ENCODE measurements around the gene CPNE7.
"Not testable (repeated sequence)": the region's sequence is repeated elsewhere in the genome, so short reads cannot be mapped to it uniquely, and the experiment has no call there.

CPNE7 gene

GRCh38 chr16:89583197-89583894 is 7.8 kb downstream of the CPNE7 start:
- no peak overlapping the region for H3K9ac ChIP-seq (ENCODE audit: low read depth, low read length)
- no peaks in the 10 kb centered on the region for H3K9me3 ChIP-seq (ENCODE audit: control insufficient read depth, insufficient read depth, low read length)
- no peak overlapping the region for H3K4me3 ChIP-seq (ENCODE audit: low read depth, low read length)
- peaks cover 25% of the 10 kb centered on the region for H3K36me3 ChIP-seq (ENCODE audit: control insufficient read depth, insufficient read depth, low read length)
- no peaks in the 10 kb centered on the region for H3K27me3 ChIP-seq (ENCODE audit: control insufficient read depth, insufficient read depth, low read length)
- H3K4me1 ChIP-seq (ENCODE audit: control insufficient read depth, insufficient read depth, low read length), result no peaks in the 10 kb centered on the region

GRCh38 chr16:89583895-89584644 is 8.5 kb downstream of the CPNE7 start:
- Histone ChIP-seq H3K4me1 (ENCODE audit: control insufficient read depth, insufficient read depth, low read length) (no peaks in the 10 kb centered on the region), H3K9ac (ENCODE audit: low read depth, low read length) (no peak overlapping the region), H3K27me3 (ENCODE audit: control insufficient read depth, insufficient read depth, low read length) (no peaks in the 10 kb centered on the region), H3K4me3 (ENCODE audit: low read depth, low read length) (no peak overlapping the region), H3K36me3 (ENCODE audit: control insufficient read depth, insufficient read depth, low read length) (peaks cover 26% of the 10 kb centered on the region), H3K9me3 (ENCODE audit: control insufficient read depth, insufficient read depth, low read length) (no peaks in the 10 kb centered on the region)

DNA sequence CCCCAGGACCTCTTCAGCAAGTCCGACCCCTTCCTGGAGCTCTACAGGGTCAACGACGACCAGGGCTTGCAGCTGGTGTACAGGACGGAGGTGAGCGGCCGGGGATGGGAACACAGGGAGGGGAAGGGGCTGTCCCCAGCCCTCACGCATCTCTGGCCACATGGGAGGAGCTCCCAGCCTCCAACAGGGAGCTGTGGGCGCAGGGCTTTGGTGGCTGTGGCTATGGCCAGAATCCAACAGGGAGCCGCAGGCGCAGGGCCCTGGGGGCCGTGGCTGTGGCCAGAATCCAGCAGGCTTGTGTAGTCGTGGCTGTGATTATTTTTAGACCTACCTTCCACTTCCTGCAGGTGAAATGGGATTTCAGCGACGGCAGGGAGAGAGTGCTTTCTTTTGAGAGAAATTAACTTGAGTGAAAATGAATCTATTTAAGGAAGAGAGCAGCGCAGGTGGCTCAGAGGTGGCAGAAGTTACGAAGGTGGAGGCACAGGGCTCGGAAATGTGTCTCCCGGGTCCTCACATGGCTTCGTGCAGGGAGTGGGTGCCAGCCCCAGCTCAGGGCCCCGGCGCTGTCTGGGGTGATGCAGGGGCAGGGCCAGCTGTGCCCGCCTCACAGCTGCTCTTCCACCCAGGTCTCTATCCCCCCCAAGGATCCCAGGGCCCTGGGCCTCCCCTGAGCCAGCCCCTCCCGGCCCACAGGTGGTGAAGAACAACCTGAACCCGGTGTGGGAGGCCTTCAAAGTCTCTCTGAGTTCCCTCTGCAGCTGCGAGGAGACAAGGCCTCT is 9.4 kb downstream of the CPNE7 start:
- no peaks in the 10 kb centered on the region for H3K4me1 ChIP-seq (ENCODE audit: control insufficient read depth, insufficient read depth, low read length)
- H3K9me3 ChIP-seq (ENCODE audit: control insufficient read depth, insufficient read depth, low read length), result no peaks in the 10 kb centered on the region
- no peaks in the 10 kb centered on the region for H3K27me3 ChIP-seq (ENCODE audit: control insufficient read depth, insufficient read depth, low read length)
- no peak overlapping the region for H3K9ac ChIP-seq (ENCODE audit: low read depth, low read length)
- H3K4me3 ChIP-seq (ENCODE audit: low read depth, low read length), result no peak overlapping the region
- peaks cover 17% of the 10 kb centered on the region for H3K36me3 ChIP-seq (ENCODE audit: control insufficient read depth, insufficient read depth, low read length)

GRCh38 chr16:89586218-89586617 is 10.7 kb downstream of the CPNE7 start:
- peaks cover 18% of the 10 kb centered on the region for H3K36me3 ChIP-seq (ENCODE audit: control insufficient read depth, insufficient read depth, low read length)
- H3K9ac ChIP-seq (ENCODE audit: low read depth, low read length), result no peak overlapping the region

DNA sequence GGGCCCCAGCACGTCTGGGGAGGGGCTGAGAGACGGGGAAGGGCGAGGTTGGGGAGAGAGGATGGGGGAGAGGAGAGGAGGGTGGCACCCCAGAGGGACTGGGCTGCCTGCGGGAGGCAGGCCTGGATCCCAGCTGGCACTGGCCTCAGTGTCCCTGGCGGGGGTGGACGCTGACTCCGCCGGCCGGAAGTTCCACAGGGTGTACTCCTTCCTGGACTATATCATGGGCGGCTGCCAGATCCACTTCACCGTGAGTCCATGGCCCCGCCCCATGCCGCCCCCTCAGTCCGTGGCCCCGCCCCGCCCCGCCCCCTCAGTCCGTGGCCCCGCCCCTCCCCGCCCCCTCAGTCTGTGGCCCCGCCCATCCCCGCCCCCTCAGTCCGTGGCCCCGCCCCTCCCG is 11.3 kb downstream of the CPNE7 start:
- H3K4me3 ChIP-seq (ENCODE audit: low read depth, low read length), result no peak overlapping the region
- no peak overlapping the region for H3K9ac ChIP-seq (ENCODE audit: low read depth, low read length)
- H3K4me1 ChIP-seq (ENCODE audit: control insufficient read depth, insufficient read depth, low read length), result no peaks in the 10 kb centered on the region
- H3K9me3 ChIP-seq (ENCODE audit: control insufficient read depth, insufficient read depth, low read length), result no peaks in the 10 kb centered on the region
- no peaks in the 10 kb centered on the region for H3K27me3 ChIP-seq (ENCODE audit: control insufficient read depth, insufficient read depth, low read length)
- peaks cover 20% of the 10 kb centered on the region for H3K36me3 ChIP-seq (ENCODE audit: control insufficient read depth, insufficient read depth, low read length)

More at GRCh38 chr16:89586218-89586617, 10.7 kb downstream of the CPNE7 start:
- Histone ChIP-seq H3K9me3 (ENCODE audit: control insufficient read depth, insufficient read depth, low read length) (no peaks in the 10 kb centered on the region), H3K4me3 (ENCODE audit: low read depth, low read length) (no peak overlapping the region), H3K4me1 (ENCODE audit: control insufficient read depth, insufficient read depth, low read length) (no peaks in the 10 kb centered on the region), H3K27me3 (ENCODE audit: control insufficient read depth, insufficient read depth, low read length) (no peaks in the 10 kb centered on the region)

GRCh38 chr16:89587676-89588075 is 12.1 kb downstream of the CPNE7 start:
- H3K4me3 ChIP-seq (ENCODE audit: low read depth, low read length); H3K9ac ChIP-seq (ENCODE audit: low read depth, low read length); H3K9me3 ChIP-seq (ENCODE audit: control insufficient read depth, insufficient read depth, low read length); H3K4me1 ChIP-seq (ENCODE audit: control insufficient read depth, insufficient read depth, low read length); H3K27me3 ChIP-seq (ENCODE audit: control insufficient read depth, insufficient read depth, low read length): not testable (repeated sequence)
- peaks cover 20% of the 10 kb centered on the region for H3K36me3 ChIP-seq (ENCODE audit: control insufficient read depth, insufficient read depth, low read length)

GRCh38 chr16:89588413-89589109 is 13.0 kb downstream of the CPNE7 start:
- no peaks in the 10 kb centered on the region for H3K9me3 ChIP-seq (ENCODE audit: control insufficient read depth, insufficient read depth, low read length)
- H3K4me3 ChIP-seq (ENCODE audit: low read depth, low read length), result no peak overlapping the region
- no peaks in the 10 kb centered on the region for H3K27me3 ChIP-seq (ENCODE audit: control insufficient read depth, insufficient read depth, low read length)
- H3K36me3 ChIP-seq (ENCODE audit: control insufficient read depth, insufficient read depth, low read length), result peaks cover 20% of the 10 kb centered on the region
- no peak overlapping the region for H3K9ac ChIP-seq (ENCODE audit: low read depth, low read length)
- H3K4me1 ChIP-seq (ENCODE audit: control insufficient read depth, insufficient read depth, low read length), result no peaks in the 10 kb centered on the region

- Histone ChIP-seq H3K4me3 (ENCODE audit: low read depth, low read length) (no peak overlapping the region), H3K27me3 (ENCODE audit: control insufficient read depth, insufficient read depth, low read length) (no peaks in the 10 kb centered on the region), H3K9me3 (ENCODE audit: control insufficient read depth, insufficient read depth, low read length) (no peaks in the 10 kb centered on the region), H3K9ac (ENCODE audit: low read depth, low read length) (no peak overlapping the region), H3K36me3 (ENCODE audit: control insufficient read depth, insufficient read depth, low read length) (peaks cover 16% of the 10 kb centered on the region), H3K4me1 (ENCODE audit: control insufficient read depth, insufficient read depth, low read length) (no peaks in the 10 kb centered on the region)
These were observed 13.8 kb downstream of the CPNE7 start for GRCh38 chr16:89589241-89589926.

GRCh38 chr16:89593841-89594240 is 18.3 kb downstream of the CPNE7 start:
- no peak overlapping the region for H3K9ac ChIP-seq (ENCODE audit: low read depth, low read length)
- no peaks in the 10 kb centered on the region for H3K4me1 ChIP-seq (ENCODE audit: control insufficient read depth, insufficient read depth, low read length)

DNA sequence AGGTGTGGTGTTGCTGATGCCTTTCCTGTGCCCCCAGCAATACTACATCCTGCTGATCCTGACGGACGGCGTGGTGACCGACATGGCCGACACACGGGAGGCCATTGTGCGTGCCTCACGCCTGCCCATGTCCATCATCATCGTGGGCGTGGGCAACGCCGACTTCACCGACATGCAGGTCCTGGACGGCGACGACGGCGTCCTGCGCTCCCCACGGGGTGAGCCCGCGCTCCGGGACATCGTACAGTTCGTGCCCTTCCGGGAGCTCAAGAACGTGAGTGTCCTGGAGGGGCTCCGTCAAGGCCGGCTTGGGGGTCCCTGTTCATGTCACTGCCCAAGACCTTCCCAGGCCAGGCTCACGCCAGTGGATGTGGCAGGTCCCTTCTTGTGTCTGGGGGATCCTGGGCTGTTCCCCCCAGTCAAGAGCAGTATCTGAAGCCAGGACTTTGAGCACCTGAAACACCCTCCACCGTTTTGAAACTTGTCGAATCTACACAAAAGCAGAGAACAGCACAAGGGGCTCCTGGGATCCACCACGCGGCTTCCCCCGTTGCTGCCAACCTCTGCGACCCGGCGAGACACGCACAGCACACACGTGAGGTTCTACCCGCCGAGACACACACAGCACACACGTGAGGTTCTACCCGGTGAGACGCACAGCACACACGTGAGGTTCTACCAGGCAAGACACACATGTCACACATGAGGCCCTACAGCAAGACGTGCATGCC is 19.9 kb downstream of the CPNE7 start:
- Histone ChIP-seq H3K4me1 (ENCODE audit: control insufficient read depth, insufficient read depth, low read length) (peaks cover 2% of the 10 kb centered on the region), H3K9ac (ENCODE audit: low read depth, low read length) (no peak overlapping the region), H3K27me3 (ENCODE audit: control insufficient read depth, insufficient read depth, low read length) (no peaks in the 10 kb centered on the region), H3K36me3 (ENCODE audit: control insufficient read depth, insufficient read depth, low read length) (peaks cover 7% of the 10 kb centered on the region), H3K9me3 (ENCODE audit: control insufficient read depth, insufficient read depth, low read length) (no peaks in the 10 kb centered on the region), H3K4me3 (ENCODE audit: low read depth, low read length) (no peak overlapping the region)

More at GRCh38 chr16:89593841-89594240, 18.3 kb downstream of the CPNE7 start:
- Histone ChIP-seq H3K36me3 (ENCODE audit: control insufficient read depth, insufficient read depth, low read length) (peaks cover 7% of the 10 kb centered on the region), H3K9me3 (ENCODE audit: control insufficient read depth, insufficient read depth, low read length) (no peaks in the 10 kb centered on the region), H3K27me3 (ENCODE audit: control insufficient read depth, insufficient read depth, low read length) (no peaks in the 10 kb centered on the region), H3K4me3 (ENCODE audit: low read depth, low read length) (no peak overlapping the region)
